Astrocyte of the spinal cord (primary cell): ENCODE measurements around the gene MYBPC3.
A peak's percentile ranks its signal among the peaks of the same experiment; 100 is the strongest.

Experiments
- DNase-seq: peaks from one replicate; pipeline ENCODE4 v3.0.0; 2011; ENCODE audit warnings: low read depth, low spot score
- H3K4me3 ChIP-seq: 2 replicates; pipeline ENCODE4 v1.5.1; 2011; ENCODE audit warnings: low read depth, mild to moderate bottlenecking, low read length, moderate library complexity
- in situ Hi-C: cut with HindIII; loops from 2 replicates; pipeline ENCODE4 v1.10.0; 2017; ENCODE audit warnings: low sequenced_read_pairs
- TF ChIP-seq, protein P1 (sequence below): IDR thresholded peaks from 2 replicates; pipeline ENCODE4 v1.5.1; 2012; ENCODE audit warnings: low read depth, mild to moderate bottlenecking, low read length, inconsistent platforms

MYBPC3 gene

DNA sequence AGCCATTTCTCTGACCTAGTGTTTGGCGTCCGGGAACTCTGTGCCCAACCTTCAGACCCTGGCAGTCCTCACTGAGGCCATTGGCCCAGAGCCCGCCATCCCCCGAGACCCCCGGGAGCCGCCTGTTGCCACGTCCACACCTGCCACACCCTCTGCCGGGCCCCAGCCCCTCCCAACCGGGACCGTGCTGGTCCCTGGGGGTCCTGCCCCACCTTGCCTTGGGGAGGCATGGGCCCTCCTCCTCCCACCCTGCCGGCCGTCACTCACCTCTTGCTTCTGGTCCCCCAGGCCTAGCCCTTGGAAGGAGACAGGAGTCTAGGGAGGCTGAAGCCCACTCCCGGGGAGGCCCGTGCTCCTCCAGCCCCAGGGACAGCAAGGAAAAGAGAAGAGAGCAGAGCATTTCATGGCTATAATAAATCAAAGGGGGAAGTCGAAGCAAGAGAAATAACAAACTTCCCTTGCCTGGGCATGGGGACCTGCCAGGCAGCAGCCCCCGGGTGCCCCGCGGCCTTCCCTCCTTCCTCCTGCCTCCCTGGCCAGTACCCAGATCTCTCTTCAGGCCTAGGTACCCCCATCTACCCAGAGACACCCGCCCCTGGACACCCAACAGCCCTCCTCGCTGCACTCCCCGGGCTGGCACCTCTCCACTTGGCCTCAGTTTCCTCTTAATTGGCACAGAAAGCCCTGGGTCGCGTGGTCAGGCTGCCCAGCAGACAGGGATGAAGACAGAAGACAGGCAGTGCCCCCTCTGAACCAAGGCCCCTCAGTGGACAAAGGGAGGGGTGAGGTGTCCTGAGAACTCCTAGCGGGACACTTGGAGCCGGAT is 42.9 kb upstream of the MYBPC3 start:
- in situ Hi-C loops = no loop called here

DNA sequence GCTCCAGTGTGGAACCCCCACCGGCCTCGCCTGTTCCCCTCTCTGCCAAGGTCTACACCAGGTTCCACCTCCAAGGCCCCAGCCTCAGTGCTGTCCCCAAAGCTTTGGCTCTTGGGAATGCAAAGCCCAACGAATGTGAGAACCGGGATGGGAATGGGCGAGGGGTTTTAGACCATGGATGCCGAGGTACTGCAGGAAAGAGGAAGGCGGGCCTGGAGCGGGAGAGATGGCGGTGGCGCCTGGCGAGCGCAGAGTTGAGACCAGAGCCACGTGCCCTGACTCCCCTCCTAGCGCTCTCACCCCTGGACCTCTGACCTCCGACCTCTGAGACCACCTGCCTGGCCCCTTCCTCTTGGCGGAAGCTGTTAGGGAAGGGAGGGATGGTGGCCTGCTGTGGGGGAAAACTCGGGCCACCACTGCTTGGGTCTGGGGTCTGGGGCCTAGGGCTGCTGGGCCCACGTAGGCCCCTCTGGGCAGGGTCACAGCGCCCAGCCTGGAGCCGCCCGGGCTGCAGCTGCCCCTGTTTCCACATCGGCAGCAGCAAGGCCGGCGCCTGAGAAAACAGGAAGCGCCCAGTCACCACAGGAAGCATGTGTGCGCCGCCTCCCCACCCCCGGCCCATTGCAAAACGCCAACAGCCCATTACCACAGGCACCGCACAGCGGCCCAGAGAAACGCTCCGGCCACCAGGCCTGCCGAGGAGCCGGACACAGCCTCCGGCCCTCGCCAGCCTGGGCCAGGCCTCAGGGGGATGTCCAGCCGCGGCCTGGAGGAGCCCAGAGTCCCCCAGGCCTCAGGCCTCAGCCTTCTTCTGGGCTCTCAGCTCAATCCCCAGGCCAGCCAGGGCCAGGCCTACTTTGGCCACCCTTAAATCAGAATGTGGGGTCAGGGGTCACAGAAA is 42.1 kb upstream of the MYBPC3 start:
- in situ Hi-C loops = no loop called here
- DNase-seq = peak; percentile 35
- TF ChIP-seq, protein P1, sequence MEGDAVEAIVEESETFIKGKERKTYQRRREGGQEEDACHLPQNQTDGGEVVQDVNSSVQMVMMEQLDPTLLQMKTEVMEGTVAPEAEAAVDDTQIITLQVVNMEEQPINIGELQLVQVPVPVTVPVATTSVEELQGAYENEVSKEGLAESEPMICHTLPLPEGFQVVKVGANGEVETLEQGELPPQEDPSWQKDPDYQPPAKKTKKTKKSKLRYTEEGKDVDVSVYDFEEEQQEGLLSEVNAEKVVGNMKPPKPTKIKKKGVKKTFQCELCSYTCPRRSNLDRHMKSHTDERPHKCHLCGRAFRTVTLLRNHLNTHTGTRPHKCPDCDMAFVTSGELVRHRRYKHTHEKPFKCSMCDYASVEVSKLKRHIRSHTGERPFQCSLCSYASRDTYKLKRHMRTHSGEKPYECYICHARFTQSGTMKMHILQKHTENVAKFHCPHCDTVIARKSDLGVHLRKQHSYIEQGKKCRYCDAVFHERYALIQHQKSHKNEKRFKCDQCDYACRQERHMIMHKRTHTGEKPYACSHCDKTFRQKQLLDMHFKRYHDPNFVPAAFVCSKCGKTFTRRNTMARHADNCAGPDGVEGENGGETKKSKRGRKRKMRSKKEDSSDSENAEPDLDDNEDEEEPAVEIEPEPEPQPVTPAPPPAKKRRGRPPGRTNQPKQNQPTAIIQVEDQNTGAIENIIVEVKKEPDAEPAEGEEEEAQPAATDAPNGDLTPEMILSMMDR = no peak
- H3K4me3 ChIP-seq = no peak overlapping the region

More for the DNA sequence above, 42.9 kb upstream of the MYBPC3 start:
- DNase-seq = no peak
- TF ChIP-seq, protein P1 = no peak
- H3K4me3 ChIP-seq = no peak overlapping the region

DNA sequence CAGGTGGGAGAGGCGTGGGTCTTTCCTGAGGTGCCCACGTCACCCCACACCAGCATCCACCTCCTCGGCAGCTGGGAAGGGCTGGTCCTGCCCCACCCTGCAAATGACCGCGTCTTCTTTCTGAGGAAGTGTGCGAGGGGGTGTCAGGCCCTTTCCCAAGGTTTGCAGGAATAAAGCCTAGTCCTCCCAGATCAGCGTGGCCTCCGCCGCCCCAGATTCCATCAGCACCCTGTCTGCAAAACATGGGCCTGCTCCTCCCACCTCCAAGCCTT is 41.5 kb upstream of the MYBPC3 start:
- H3K4me3 ChIP-seq = no peak overlapping the region
- TF ChIP-seq, protein P1 = no peak
- in situ Hi-C loops = no loop called here
- DNase-seq = no peak

DNA sequence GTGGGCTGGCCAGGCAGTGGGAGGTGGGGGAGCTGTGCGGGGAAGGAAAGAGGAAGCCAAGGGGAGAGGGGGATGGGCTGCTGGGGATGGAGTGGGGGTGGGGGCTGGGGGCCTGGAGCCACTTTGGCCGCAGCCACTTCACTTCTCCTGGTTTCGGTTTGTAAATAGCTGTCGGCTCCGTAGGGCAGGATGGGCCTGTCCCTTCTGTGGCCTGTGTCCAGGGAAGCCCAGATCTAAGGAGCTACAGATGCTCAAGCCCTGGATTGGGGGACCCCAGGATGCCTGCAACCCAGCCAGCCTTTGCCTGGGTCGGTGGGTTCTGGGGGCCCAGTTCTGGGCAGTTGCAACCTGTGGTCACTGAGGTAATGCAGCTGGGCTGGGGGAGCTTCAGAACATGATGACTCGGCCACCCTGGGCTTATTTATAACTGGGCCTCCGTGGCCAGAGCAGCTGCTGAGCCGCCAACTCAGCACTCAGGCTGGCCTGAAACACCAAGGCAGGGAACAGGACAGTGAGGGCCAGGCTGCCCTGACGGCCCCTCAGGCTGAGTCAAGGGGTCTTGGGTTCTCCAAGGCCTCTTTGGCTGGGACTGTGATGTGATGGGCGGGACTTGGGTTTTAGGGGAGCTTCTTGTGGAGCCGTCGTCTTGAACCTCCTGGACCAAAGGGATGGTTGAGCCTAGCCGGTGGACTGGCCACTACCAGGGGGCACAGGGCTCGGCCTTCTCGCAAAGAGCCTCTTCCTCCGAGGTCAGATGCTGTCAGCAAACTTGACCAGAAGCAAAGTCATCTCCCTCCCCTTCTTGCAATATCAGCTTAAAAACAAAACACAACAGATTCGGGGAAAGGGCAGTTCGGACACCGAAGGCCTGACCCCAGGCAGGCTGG is 40.9 kb upstream of the MYBPC3 start:
- H3K4me3 ChIP-seq = no peak overlapping the region
- DNase-seq = peak; percentile 65
- in situ Hi-C loops = no loop called here
- TF ChIP-seq, protein P1 = no peak

DNA sequence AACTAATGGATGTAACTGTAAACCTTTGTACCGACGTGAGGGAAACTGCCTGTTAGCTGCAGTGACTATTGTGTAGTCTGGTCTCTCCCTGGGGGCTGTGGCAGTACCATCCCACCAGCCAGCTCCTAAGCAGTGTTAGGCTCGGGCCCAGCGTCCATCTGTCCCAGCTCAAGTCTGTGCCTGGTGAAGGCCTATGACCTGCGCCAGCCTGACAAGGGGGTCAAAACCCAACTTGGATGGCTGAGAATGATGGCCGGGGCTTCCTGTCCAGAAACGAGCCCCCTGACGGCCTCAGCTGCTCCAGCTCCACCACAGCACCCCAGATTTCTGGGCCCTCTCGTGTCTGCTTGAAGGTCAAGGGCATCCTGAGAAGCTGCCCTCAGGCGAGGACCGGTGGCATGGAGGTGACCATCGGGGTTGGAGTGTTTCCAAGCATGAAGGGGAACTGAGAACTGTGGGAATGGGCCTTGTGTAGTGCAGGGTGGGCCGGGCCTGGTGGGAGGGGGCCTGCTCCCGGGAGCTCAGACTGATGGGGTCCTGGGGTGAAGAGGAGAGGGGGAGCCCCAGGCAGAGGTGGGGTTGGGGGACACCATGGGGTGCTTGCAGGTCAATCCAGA is 40.2 kb upstream of the MYBPC3 start:
- in situ Hi-C loops = no loop called here
- TF ChIP-seq, protein P1 = no peak
- no peak for DNase-seq
- no peak overlapping the region for H3K4me3 ChIP-seq
